ENCODE data around the gene NCKAP5. TPM values are rescaled to one million over a fixed set of nuclear protein-coding genes. Genes with fewer than 3 reads are reported as not detected.
A peak's percentile ranks its signal among the peaks of the same experiment; 100 is the strongest.

The NCKAP5 gene
- total RNA-seq, 1 donor from 2014 or later, result 2.8 TPM

DNA sequence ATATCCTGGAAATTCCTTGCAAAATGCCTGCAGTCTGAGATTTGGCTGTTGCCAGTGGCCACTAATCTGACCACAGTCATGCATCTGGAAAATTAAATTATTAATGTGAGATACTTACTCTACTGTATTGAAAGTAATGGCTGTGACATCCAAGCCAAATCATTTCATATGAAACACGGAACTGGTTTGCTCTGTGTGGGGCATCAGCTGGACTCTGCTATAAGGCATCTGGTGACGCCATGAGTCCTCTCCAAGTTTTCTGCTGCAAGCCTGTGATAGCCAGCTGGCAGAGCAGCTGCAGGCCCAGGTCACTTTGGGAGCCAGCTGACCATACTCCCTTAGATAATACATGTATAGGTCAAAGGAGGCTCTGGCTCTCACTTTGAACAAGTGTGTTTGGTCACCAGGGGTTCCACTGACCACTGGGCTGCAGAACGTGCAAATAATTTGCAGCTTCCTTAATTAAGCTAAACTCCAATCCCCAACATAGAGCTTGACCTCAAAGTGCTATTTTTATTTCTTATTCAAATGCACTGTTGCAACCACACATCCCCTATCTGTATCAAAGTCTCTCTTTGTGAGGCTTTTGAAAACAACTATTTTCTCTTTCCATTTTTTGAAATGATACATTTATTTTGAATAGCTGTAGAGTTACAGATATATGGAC is 152.9 kb downstream of the NCKAP5 start:
- ATAC-seq, result peak; percentile 97
- intact Hi-C loops (cut with micrococcal nuclease), result no loop called here
- peak; percentile 56 for DNase-seq

DNA sequence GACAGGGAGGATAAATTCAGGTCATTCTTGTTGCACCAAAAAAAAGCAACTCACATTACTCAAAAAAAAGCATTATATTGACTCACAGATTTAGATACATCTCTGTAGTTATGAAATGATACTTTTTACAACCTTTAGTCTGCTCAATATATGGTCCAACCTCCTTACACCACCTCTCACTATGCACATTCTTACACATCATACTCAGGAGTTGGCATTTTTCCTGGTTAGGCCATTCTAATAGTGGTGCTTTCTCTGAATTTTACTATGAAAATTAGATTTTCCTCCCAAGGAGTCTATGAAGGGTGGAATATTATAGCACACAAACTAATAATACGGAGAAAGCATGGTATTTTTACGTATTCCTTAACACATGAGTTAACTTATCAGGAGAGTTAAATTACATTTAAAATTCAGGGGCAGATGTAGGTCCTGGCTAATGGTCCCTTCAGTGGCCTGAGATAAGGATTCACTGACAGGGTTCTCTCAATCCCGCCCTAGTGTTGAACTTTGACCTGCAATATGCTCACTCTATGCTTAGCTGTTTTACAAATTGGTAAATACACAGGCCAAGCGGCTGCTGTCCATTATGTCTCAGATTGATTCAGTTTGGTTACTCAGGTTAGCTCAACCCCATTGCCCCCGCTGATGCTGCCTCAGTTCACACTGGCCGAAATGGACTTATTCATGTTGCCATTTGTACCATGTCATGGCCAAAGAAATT is 153.6 kb downstream of the NCKAP5 start:
- DNase-seq (no peak), ATAC-seq (no peak)
- intact Hi-C loops (cut with micrococcal nuclease), result no loop called here

DNA sequence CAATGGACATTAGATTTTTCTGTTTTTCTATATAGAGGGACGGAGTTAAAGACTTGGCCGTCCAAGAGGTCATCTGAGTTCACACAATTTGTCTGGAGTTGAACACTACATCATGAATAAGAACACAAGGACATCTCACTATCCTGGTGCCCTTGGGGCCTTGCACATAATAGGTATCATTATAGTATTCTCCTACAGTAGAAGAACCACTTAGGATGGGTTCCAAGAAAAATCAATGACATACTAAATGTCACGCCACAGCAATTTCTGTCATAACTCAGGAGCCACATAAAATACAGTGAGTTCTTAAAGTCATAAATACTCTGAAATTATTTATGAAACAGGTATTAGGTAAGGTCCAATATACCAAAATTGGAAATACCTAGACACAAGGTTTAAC is 154.4 kb downstream of the NCKAP5 start:
- ATAC-seq (no peak), DNase-seq (no peak)
- intact Hi-C loops (cut with micrococcal nuclease), result no loop called here

DNA sequence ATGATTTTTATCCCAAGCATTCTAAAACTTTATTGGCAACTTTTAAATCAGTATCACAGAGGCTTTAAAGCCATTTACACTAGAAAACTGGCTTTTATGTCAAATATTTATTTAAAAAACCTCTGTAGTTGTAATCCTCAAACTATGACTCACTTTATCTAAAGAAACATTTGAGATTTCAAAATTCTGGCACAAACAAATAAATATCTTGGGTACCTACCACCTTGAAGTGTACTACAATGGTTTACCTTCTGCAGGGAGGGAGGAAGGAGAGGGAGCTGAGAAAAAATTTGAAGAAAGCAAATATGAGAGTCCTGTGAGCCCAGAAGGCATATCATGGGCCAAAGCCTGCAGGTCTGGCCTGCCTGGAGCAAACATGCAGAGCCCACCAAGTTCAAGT is 155.6 kb downstream of the NCKAP5 start:
- ATAC-seq (no peak), DNase-seq (no peak)
- intact Hi-C loops (cut with micrococcal nuclease), result no loop called here

DNA sequence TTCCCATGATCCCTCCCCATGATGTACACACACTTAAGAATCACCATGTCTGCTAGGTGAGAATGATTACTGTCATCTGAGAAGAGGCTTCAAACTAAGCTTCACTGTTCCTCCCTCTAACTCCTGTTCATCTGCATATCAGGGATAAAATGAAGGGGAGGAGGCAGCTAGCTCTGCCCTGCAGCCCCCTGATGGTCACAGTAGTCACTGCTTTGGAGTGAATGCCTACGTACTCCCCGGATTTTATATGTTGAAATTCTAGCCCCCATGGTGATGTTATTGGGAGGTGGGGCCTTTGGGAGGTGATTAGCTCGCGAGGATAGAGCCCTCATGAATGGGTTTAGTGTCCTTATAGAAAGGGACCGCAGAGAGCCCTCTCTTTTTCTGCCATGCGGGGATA is 156.4 kb downstream of the NCKAP5 start:
- no peak for ATAC-seq
- intact Hi-C loops (cut with micrococcal nuclease), result no loop called here
- DNase-seq, result no peak

DNA sequence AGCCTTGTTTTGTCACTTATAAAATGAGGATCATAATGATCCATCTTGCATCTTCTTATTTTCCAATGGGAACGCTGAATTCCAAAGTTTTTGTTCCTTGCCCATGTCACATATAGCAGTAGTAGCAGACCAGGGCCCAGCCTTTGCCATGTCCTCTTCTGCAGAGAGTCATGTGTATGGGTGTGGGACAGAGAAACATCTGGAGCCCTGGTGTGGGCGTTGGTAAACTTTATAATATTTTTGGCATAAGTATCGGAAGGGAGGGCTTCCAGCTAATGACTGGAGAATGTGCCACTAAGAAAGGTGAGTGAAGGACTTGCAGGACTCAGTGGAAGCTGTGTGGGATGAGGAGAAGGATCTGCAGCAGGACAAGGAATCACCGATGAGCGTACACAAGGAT is 157.2 kb downstream of the NCKAP5 start:
- DNase-seq (no peak), ATAC-seq (no peak)
- intact Hi-C loops (cut with micrococcal nuclease), result no loop called here

DNA sequence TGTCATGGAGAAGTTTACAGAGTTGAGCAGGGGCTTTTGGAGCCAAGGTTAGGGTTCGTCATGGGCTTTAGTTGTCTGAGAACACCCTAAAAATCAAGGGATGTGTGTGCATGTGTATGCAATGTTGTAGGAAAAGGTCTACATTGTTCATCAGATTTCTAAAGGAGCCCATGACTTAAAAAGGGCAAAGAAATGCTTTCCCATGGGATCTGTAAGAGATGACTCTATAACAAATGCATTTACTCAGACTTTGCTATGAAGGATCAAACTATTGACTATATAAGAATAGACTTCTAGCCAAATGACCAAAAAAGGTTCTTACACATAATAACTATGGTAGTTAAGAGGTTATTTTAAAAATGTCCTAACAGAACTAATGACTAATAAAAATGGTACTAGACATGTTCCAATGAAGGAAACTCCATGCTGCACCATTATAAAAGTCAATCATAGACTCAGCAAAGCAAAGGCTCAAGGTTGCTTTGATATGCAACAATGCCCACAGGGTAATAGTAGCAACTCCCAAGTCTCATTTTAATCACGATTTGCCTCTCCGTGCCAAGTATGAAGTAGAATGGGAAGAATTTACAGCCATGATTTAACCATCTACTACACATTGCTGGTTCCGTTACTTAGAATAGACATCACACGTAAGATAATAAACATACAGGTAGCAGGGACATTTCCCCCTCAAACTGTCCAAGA is 158.5 kb downstream of the NCKAP5 start:
- intact Hi-C loops (cut with micrococcal nuclease), result no loop called here
- DNase-seq (no peak), ATAC-seq (no peak)

DNA sequence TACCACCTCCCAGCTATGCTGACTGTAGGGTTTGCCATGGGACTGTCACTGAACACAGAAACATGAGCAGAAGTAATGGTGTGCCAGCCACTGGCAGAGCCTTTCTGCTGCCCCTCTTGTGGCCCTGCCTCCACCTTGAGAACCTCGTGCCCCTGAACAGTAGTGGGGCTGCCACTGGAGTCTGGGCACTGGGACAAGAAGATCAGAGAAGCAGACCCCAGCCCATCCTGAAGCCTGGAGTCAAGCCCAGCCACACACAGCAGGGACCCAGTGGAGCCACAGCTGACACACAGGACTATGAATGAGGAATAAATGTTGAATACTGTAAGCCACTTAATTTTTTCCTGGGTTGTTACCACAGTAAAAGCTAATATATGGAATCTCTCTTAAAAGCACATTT is 159.6 kb downstream of the NCKAP5 start:
- no peak for ATAC-seq
- intact Hi-C loops (cut with micrococcal nuclease), result no loop called here
- DNase-seq, result no peak

DNA sequence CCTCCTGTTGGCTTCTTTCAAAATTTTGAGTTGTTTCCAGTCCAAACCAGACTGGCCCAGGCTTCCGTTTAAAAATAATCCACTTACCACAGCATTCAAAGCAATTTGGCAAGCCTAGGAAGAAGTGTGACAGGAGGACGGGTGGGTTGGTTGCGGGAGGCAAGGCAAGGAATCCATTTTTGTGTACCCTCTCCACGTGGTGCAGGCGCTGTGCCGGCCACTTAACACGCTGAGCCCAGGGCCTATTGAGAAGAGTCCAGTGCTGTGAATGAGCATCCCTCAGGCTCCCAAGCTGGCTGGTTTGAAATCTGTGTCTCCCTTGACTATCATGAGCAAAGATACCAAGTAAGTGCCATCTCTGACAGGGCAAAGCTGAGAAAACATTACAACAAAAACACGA is 160.9 kb downstream of the NCKAP5 start:
- intact Hi-C loops (cut with micrococcal nuclease), result no loop called here
- DNase-seq (no peak), ATAC-seq (no peak)

DNA sequence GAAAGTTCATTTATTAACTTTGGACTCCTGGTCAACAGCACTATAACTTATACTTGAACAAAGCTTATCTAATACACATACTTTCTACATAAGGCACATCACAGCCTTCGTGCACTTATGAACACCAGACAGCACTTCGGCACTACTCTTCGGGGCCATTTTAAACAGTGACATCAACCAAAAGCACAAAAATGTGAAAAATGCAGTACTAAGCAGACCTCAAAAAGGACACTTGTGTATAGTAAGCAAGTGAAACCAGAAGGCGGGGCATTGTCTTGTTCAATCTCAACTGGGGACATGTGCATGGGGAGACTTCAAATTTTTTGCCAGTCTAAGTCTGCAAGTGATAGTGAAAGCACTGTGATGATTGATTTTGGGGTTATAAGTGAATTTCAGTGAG is 163.0 kb downstream of the NCKAP5 start:
- ATAC-seq, result no peak
- intact Hi-C loops (cut with micrococcal nuclease), result no loop called here
- no peak for DNase-seq

DNA sequence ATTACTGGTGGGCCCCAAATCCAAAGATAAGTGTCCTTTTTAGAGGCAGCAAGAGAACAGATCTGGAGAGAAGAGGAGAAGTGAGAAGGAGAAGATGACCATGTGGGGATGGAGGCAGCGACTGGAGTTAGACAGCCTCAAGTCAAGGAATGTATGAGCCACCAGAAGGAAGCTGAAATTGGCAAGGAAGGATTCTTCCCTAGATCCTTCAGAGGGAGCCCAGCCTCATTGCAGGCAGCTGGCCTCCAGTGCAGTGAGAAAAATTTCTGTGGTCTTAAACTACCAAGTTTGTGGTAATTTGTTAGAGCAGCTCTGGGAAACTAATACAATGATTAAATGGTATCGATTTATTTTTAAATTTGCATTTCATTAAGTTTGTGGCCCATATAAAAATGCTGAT is 167.9 kb downstream of the NCKAP5 start:
- ATAC-seq, result no peak
- DNase-seq, result no peak
- intact Hi-C loops (cut with micrococcal nuclease), result no loop called here

DNA sequence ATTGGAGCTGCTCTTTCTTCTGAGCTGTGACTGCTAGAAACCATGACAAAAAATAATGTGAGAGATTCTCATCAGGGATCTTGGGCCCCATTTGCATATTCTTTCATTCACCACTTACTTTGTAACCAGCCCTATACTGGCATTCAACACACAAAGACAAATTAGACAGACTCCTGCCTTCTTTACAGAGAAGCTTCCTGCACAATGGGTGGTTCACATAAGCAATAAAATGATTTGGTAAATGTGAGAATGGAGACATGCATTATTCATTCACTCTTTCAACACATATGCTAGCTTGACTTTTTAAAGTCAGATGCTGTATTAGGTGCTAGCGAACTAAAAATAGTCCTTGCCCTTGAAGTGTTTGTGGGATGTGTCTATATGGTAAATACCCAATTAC is 174.4 kb downstream of the NCKAP5 start:
- ATAC-seq, result no peak
- intact Hi-C loops (cut with micrococcal nuclease), result no loop called here
- DNase-seq, result no peak

DNA sequence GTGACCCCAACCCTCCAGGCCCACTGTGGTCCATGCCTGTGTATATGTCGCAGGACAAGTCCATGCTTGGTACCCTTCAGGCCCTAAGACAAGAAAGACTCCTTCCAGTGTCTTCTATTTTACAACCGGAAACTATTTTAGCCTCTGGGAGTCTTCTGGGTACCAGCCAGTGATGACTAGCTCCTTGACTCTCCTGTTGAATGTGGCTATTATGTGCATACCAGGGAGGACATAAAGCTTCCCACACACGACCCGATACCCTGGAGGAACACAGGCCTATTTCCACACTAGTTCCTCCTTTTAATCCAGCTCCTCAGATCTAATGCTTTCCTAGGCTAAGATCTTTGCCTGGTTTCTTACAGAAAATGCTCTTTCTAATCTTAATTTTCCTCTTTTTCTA is 178.1 kb downstream of the NCKAP5 start:
- intact Hi-C loops (cut with micrococcal nuclease), result no loop called here
- ATAC-seq (no peak), DNase-seq (no peak)

DNA sequence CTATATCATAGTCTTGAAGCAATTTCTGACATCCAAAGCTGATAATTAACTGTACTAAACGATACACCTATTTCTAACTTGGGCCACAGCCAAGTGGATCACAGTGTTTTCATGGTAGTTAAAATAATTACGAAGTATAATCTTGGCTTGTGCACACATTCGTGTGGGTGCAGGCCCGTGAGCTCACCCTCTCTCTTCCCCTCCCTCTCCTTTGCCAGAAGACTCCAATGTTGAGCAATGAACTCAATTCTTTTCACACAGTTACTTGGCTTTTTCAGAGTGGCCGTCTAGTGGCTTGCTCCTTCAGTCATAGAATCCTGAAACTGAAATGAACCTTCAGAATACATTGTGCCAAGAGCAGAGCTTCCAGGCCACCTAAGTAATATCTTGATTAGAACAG is 178.7 kb downstream of the NCKAP5 start:
- no peak for DNase-seq
- no peak for ATAC-seq
- intact Hi-C loops (cut with micrococcal nuclease), result no loop called here

DNA sequence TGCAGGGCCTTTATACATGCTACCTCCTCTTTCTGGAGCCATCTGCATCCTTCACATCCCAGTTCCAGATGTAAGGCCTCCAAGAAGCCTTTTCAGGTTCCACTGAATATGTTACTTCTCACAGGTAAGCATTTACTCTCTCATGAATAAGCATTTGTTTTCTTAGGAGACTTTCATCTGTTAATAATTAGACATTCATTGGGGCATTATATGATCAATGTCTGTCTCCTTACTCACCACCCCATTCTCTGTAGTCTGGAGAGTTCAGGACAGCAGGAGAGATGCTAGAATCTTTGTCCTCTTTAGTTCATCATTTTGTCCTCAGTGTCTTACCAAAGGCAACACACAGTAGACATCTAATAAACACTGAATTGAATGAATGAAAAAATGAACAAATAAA is 185.7 kb downstream of the NCKAP5 start:
- ATAC-seq (no peak), DNase-seq (no peak)
- intact Hi-C loops (cut with micrococcal nuclease), result no loop called here

DNA sequence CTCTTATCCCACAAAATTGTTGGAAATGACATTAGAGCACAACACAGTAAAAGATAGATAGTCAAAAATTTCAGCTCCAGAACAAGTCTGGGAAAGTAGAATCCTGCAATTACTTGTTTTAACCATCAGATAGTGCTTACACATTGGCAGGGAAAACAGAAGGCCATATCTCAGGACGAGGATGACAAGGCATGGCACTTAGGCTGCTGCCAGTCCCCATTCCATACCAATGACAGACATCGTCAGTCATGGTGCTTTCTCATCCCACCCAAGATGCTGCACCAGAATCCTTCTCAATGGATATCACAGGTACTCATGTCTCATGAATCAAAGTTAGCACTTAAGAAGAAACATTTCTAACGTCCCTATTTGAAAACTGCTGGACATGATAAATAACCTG is 187.3 kb downstream of the NCKAP5 start:
- intact Hi-C loops (cut with micrococcal nuclease), result no loop called here
- ATAC-seq (no peak), DNase-seq (no peak)

DNA sequence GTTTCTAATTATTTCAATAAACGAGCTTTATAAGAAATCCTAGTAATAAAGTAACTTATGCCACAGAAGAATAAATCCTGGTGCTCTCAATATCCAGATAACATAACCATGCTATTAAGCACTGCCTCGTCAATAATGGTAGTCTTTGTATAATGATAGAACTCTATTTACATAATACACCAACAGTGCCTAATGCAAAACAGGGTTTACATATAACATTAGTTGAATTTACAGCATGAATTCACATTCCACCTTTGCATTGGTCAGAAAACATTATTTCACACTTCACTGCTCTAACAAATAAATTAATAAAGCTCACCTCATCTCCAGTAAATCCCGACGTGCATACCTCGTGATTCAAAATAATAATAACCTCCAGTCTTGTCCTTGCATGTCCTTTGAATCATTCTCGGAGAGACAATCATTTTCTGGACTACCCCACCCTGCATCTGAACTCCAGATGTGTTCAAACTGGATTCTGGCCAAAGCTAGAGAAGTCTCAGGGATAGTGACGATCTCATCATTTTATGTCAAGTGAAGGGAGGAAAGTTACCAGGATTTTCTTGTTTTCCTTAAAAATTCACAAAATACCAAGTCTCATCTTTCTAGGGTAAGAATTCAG is 189.2 kb downstream of the NCKAP5 start:
- intact Hi-C loops (cut with micrococcal nuclease), result no loop called here
- ATAC-seq, result no peak
- DNase-seq, result no peak

DNA sequence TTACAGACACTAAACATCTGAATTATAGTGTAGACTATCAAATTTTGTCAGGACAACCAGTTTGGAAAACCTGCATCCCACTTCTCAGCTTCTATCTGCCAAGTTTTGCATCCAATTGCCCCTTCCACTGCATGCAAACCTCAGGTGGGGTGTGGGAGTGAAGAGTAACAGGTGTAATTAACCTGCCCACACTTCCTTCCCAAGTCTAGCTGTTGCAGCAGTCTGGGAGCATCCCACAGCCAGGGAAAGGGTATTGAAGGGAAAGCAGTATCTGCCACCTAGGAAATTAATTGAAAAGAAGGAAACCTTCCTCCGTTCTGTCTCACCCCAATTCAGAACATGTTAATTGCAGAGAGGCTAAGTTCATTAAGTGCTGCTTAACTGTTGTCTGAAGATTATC is 189.9 kb downstream of the NCKAP5 start:
- no peak for ATAC-seq
- intact Hi-C loops (cut with micrococcal nuclease), result no loop called here
- no peak for DNase-seq

DNA sequence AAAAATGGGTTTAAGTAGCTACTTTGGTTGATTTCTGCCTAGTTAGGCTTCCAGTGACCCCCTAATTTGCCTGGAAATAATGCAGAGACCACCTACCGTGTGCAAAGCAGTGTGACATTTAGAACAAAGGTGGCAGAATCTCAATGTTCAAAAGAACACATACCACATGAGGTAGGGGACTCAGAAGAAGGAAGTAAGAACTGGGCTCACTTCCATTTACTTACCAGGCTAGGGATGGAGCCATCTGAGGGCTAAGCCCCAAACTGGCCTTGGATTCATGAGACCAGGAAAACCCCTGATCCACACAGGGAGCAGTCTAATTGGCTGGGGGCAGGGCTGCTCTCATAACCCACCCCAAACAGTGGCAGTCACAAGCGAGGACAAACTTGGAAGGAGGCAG is 190.7 kb downstream of the NCKAP5 start:
- intact Hi-C loops (cut with micrococcal nuclease), result no loop called here
- DNase-seq, result no peak
- no peak for ATAC-seq

DNA sequence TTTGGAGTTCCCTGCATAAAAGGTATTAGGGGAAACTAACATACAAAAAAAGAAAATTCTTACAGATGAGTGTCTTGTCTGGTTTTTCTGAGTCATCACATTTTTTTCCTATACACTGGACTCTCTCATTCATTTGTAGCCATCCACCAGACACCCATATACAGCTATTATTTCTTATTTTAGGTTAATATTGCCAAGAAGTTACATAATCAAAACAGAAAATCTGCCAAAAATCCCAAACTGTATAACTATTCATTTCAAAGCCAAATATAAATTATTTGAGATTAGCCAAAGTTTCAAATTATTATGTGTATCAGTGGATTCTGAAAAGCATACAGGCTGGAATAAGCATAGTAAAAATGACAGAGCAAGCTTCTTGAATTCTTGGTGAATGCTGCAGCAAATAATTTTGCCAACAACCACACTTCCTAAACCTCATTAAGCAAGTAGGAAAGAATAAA is 191.2 kb downstream of the NCKAP5 start:
- ATAC-seq (no peak), DNase-seq (no peak)

More for the DNA sequence above, 191.2 kb downstream of the NCKAP5 start:
- intact Hi-C loops (cut with micrococcal nuclease), result no loop called here
